ENCODE measurements around the gene CUL4B.
A peak's percentile ranks its signal among the peaks of the same experiment; 100 is the strongest.
"Not testable (repeated sequence)": the region's sequence is repeated elsewhere in the genome, so short reads cannot be mapped to it uniquely, and the experiment has no call there.

Gene CUL4B

DNA sequence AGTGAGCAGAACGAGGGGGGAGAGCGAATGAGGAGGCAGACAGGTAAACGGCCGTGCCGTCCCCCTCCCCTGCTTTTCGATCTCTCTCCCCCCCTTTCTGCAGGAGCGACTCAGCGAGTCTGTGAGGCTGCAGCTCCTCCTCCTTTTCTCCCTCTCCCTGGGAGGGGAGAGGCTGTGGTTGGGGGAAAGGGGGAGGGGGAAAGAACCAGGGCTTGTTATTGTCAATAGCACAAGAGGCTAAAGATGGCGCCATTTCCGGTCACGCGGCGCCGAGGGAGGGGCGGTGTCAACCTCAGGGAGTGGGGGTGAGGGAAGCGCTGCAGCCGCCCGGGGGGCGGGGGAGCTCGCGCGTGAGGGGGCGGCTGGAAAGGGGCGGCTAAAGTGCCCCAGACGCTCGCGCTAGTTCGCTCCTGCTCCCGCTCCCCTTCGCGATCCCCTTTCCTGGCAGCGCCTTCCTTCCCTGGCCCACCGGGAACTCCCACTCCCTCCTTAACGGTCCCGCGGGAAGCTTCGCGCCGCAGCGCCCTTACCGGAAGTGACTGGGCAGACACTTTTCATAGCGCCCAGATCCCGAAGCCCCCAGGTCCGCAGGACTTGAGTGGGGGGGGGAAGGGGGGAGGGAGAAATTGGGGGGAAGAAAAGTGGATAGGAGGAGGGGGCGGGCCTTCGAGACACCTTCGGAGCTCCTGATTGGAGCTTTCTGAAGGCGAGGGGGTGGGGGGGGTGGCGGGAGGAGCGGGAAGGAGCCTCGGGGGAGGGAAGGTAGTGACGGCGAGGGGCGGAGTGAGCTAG is at the start of gene CUL4B:
CUL4B (minus strand) TSS at position 121 of the 792 bp plus-strand sequence. CDS start 324 bp downstream, outside the sequence.
- peak within 1 kb of the TSS; percentile 86 for H3K4me3 ChIP-seq (ENCODE audit: low read length)
- DNase-seq (ENCODE audit: low read depth), result peak; percentile 96
- TF ChIP-seq, protein P1, sequence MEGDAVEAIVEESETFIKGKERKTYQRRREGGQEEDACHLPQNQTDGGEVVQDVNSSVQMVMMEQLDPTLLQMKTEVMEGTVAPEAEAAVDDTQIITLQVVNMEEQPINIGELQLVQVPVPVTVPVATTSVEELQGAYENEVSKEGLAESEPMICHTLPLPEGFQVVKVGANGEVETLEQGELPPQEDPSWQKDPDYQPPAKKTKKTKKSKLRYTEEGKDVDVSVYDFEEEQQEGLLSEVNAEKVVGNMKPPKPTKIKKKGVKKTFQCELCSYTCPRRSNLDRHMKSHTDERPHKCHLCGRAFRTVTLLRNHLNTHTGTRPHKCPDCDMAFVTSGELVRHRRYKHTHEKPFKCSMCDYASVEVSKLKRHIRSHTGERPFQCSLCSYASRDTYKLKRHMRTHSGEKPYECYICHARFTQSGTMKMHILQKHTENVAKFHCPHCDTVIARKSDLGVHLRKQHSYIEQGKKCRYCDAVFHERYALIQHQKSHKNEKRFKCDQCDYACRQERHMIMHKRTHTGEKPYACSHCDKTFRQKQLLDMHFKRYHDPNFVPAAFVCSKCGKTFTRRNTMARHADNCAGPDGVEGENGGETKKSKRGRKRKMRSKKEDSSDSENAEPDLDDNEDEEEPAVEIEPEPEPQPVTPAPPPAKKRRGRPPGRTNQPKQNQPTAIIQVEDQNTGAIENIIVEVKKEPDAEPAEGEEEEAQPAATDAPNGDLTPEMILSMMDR (conservative IDR thresholded peaks at IDR 0.05; ENCODE audit: low read length), result no peak

DNA sequence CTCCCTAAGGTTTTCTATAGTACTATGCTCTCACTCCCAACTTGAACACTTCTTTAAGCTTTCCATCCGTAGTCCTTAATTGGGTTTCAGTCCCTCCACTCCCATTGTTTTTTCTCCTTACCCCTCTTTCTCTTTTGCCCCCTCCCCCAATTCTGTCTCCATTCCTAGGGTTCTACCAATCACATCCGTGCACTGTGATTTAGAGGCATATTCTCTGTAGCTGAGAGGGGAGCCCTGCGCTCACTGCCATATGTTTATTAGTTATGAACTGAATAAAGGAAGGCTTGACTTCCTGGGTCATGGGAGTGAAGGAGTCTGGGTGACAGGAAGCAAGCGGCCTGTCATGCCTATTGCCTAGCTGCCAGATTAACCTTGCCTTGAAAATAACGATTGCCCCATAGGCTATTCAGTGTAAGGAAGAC is 43.6 kb upstream of the CUL4B start:
- peak; percentile 75 for DNase-seq (ENCODE audit: low read depth)
- peak overlapping the region; percentile 73 for H3K4me3 ChIP-seq (ENCODE audit: low read length)
- TF ChIP-seq, protein P1 (conservative IDR thresholded peaks at IDR 0.05; ENCODE audit: low read length), result no peak

DNA sequence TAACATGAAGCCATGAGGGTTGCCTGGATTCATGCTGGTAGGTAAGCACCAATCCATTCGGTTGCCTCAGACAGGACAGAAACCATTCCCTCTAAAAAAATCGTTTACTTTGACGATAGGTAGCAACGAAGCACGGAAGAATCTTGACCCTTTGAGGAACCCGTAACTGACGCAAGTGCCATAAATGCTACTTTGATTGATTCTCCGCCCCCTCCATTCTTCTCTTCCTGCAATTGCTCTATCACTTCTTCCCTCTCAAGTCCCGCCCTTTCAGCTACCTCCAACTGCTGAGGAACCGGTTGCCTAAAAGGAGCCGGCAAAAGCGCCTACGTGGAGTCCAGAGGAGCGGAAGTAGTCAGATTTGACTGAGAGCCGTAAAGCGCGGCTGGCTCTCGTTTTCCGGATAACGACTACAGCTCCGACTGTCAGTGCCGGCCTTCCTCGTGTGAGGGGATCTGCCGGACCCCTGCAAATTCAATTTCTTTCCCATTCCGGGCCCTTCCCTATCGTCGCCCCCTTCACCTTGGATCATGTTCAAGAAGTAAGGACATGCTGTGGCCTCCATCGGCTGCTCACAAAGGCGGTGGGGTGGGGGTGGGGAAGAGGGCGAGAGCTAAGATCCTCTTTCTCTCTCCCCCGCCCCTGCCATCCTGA is 43.1 kb upstream of the CUL4B start, which contains the start of gene MCTS1:
MCTS1 (plus strand) TSS at position 395 of the 654 bp plus-strand sequence; CDS start at position 531, 136 bp downstream.
- TF ChIP-seq, protein P1 (conservative IDR thresholded peaks at IDR 0.05; ENCODE audit: low read length), result no peak
- peak within 1 kb of the TSS; percentile 73 for H3K4me3 ChIP-seq (ENCODE audit: low read length)
- peak; percentile 95 for DNase-seq (ENCODE audit: low read depth)

DNA sequence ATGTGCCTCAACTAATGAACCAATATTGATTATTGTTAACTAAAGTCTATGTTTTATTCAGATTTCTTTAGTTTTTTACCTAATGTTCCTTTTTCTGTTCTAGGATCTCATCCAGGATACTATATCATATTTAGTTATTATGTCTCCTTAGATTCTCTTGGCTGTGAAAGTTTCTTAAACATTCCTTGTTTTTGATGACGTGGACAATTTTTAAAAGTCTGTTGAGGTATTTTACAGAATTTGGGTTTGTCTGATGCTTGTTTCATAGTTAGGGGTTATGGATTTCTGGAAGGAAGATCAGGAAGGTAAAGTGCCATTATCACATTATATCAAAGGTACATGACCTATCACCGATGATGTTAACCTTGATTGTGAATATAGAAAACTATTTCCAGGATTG is 24.9 kb upstream of the CUL4B start:
- TF ChIP-seq, protein P1 (conservative IDR thresholded peaks at IDR 0.05; ENCODE audit: low read length), result no peak
- H3K4me3 ChIP-seq (ENCODE audit: low read length), result no peak overlapping the region
- no peak for DNase-seq (ENCODE audit: low read depth)

DNA sequence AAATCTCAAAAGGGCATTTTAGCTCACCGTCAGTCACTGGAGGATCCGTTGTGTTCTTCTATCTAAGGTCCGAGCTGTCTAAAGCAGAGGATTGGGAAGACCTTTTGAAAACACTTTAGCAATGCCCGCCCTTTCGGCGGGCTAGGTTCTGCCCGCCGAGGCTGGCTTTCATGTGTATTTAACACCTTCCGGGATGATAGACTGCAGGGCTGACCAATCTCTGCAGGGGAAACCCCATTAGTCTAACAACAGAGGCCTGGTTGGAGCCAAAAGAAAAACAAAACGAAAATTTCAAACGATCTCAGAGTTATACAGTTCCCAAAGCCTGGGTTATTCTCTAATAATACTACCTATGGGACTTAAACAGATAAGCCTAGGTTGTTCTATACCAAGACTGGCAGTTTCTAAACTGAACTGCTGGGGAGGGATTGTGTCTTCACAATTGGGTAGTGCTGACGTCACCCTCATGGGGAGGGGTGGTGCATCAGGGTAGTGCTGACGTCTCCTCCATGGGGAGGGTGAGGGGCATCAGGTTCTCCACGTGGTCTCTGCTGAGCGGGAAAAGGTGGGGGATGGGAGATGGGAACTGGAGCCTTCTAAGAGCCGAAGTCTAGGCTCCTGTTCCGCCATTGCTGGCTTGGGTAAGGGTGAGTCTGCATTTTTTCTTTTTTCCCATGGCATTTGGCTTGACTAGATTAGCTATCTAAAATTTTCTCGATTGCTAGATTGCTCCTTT is 14.8 kb upstream of the CUL4B start:
- DNase-seq (ENCODE audit: low read depth), result no peak
- TF ChIP-seq, protein P1 (conservative IDR thresholded peaks at IDR 0.05; ENCODE audit: low read length), result no peak
- no peak overlapping the region for H3K4me3 ChIP-seq (ENCODE audit: low read length)

DNA sequence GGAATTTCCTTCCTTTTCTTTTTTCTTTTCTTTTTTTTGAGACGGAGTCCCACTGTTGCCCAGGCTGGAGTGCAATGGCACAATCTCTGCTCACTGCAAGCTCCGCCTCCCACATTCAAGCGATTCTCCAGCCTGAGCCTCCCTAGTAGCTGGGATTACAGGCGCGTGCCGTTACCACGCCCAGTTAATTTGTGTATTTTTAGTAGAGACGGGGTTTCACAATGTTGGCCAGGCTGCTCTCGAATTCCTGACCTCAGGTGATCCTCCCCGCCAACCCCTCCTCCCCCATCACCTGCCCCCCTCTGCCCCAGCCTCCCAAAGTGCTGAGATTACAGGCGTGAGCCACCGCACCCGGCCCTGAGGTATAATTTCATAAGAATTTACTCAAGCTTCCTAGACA is 13.0 kb upstream of the CUL4B start:
- H3K4me3 ChIP-seq (ENCODE audit: low read length), result not testable (repeated sequence)

DNA sequence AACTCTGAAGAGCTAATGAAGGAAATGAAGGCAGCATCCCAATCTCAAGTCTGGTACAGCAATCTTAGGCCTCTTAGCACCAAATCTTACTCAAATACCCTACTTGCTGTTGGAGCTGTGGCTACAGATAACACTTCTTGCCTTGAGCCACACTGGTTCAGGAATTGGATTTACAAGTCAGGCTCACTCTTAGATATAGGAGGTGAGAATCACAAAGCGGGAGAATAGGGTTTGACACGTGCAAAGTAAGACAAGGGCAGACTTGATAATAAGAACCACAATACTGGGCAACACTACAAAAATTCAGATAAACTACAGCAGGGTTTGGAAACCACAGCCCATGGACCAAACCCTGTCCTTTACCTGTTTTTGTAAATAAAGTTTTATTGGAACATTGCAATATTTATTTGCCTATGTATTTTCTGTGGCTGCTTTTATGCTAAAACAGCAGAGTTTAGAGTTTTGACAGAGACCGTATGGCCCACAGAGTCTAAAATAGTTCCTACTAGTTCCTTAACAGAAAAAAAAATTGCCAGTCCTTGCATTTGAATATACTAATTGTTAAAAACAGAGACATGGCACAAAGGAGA is 9.3 kb upstream of the CUL4B start:
- no peak for DNase-seq (ENCODE audit: low read depth)
- TF ChIP-seq, protein P1 (conservative IDR thresholded peaks at IDR 0.05; ENCODE audit: low read length), result no peak
- no peak overlapping the region for H3K4me3 ChIP-seq (ENCODE audit: low read length)

More for the DNA sequence above, 13.0 kb upstream of the CUL4B start:
- not testable (repeated sequence) for DNase-seq (ENCODE audit: low read depth)
